NB4 (cell line): ENCODE data around the gene DTWD1.
"Not testable (repeated sequence)": the region's sequence is repeated elsewhere in the genome, so short reads cannot be mapped to it uniquely, and the experiment has no call there.

Source experiments
- CTCF ChIP-seq: IDR thresholded peaks from one replicate; pipeline ENCODE4 v1.5.1; 2012; ENCODE audit warnings: low read depth, low read length
- MYC ChIP-seq: IDR thresholded peaks from 2 replicates; pipeline ENCODE4 v1.6.1; 2011; ENCODE audit warnings: low read depth, low read length
- POLR2A ChIP-seq: IDR thresholded peaks from 2 replicates; pipeline ENCODE4 v1.6.1; 2011; ENCODE audit warnings: mild to moderate bottlenecking; ENCODE audit not compliant: insufficient read length; ENCODE audit errors: extremely low read depth
- TF ChIP-seq, protein P1 (sequence below): IDR thresholded peaks from 2 replicates; pipeline ENCODE4 v1.6.1; 2011; ENCODE audit warnings: low read depth, low read length

- not testable (repeated sequence) for TF ChIP-seq CTCF, POLR2A, MYC
- TF ChIP-seq, protein P1, sequence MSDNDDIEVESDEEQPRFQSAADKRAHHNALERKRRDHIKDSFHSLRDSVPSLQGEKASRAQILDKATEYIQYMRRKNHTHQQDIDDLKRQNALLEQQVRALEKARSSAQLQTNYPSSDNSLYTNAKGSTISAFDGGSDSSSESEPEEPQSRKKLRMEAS, result not testable (repeated sequence)
Measured at GRCh38 chr15:49702982-49703381, 82.1 kb downstream of the DTWD1 start.
